Activated CD4-positive, CD25-positive, alpha-beta regulatory T cell treated with anti-CD3 and anti-CD28 coated beads, Interleukin-2, amount 50 U/mL, for 72 hours (primary cell): ENCODE results near the gene FOXO4.

ENCODE experiments used
- DNase-seq: peaks from one replicate; pipeline ENCODE4 v3.0.0; 2021

Gene FOXO4

DNA sequence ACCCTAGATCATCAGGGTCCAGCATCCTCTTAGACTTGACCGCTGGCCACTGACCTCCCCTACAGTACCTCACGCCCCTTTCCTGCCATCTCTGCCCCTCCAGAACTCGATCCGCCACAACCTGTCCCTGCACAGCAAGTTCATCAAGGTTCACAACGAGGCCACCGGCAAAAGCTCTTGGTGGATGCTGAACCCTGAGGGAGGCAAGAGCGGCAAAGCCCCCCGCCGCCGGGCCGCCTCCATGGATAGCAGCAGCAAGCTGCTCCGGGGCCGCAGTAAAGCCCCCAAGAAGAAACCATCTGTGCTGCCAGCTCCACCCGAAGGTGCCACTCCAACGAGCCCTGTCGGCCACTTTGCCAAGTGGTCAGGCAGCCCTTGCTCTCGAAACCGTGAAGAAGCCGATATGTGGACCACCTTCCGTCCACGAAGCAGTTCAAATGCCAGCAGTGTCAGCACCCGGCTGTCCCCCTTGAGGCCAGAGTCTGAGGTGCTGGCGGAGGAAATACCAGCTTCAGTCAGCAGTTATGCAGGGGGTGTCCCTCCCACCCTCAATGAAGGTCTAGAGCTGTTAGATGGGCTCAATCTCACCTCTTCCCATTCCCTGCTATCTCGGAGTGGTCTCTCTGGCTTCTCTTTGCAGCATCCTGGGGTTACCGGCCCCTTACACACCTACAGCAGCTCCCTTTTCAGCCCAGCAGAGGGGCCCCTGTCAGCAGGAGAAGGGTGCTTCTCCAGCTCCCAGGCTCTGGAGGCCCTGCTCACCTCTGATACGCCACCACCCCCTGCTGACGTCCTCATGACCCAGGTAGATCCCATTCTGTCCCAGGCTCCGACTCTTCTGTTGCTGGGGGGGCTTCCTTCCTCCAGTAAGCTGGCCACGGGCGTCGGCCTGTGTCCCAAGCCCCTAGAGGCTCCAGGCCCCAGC is 5.2 kb downstream of the FOXO4 start:
- DNase-seq: no peak

DNA sequence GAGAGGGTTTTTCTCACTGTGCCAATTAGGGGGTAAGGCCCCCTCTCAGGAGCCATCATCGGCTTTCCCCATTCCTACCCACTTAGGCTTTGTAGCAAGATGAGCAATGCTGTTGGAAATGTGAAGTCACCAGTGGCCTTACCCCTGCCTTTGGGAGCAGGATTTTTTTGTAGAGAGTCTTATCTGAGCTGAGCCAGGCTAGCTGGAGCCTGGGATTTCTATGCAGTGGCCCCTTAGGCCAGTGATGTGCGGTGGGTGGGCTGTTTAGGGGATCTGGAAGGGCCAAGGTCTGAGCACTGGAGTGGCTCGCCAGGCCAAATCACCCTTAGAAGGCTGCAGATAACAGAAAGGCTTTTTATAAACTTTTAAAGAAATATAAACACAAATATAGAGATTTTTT is 6.6 kb downstream of the FOXO4 start:
- DNase-seq: no peak

DNA sequence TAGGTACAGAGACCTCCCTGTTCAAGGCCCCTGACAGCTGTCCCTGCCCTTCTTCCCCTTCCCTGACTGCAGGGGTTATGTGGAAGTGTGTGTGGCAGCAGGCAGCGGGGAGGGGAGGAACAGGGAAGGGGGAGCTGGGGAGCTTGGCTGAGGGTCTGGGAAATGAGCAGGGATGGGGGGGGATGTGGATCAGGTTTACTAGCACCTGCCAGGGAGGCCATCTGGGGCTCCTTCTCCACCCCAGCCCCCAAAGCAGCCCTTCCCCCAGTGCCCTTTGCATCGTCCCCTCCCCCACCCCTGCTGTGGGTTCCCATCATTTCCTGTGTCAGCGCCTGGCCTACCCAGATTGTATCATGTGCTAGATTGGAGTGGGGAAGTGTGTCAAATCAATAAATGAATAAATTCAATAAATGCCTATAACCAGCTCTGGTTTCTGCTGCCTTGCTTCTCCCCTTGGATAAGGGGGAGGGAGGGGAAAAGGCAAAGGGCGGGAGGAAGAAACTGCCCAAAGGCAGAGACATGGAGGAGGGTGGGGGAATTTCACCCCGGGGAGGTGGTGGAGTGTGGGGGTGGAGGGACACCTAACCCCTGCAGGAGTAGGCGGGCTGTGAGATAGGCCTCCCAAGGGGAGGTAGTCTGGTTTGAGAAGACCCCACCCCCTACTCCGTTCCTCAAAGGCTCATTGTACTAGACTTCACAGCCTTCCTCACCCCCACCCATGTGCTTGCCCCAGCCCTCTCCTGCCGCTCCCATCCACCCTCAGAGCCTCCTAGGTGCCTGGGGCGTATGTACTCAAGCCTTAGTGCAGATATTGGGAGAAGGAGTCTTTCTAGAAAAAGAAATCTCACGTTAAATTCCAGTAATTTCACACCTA is 7.7 kb downstream of the FOXO4 start:
- peak; percentile 42 for DNase-seq

DNA sequence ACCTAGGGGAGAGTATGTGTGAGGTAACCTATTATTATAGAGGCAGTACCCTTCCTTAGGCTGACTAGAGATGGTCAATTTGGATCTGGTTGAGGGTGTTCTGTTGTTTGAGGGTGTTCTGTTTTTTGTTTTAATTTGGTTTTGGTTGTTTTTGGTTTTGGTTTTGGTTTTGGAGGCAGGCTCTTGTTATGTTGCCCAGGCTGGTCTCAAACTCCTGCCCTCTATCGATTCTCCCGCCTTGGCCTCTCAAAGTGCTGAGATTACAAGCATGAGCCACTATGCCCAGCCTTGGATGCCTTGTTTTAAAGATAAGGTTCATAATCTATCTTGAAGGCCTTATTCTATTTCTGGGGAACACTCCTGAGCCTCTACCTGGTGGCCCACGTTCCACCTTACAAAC is 10.0 kb downstream of the FOXO4 start:
- DNase-seq: no peak

DNA sequence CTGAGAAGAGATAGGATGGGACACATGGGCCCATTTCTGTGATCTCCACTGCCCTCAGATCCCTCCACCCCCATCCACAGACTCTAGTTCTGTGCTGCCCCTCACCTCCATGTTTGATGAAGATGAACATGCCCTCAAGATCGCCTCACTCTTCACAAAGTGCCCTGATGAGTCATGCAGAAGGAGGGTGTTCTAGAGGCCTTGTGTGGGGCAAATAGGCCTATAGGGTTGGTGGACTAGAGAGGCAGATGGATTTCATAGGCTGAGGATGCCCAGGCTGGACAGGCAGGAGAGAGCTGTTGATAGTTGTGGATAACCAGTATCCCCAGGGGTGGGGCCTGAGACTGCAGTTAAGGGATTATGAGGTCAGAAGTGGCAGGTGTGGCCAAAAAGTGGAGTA is 10.8 kb downstream of the FOXO4 start, which contains the start of gene CXorf65:
CXorf65 (minus strand) TSS at position 314 of the 400 bp plus-strand sequence; CDS start at position 130, 184 bp downstream.
- no peak for DNase-seq

DNA sequence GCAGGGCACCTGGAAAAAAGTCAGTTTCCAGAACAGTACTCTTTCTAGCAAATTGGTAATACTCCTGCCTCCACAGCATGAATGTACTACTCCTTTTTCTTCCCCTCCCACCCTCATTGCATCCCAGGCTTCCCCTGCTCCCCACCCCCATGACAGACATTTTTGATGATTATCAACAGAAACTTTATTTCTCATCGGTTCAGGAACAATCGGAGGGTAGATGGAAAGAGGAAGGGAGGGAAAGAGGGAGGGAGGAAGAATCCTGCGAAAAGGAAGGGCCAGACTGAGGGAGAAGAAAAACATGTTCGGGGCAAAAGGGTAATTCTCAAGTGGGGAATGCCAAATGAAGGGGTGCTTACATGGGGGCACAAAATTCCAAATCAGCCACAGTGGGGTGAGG is 11.6 kb downstream of the FOXO4 start:
- no peak for DNase-seq

DNA sequence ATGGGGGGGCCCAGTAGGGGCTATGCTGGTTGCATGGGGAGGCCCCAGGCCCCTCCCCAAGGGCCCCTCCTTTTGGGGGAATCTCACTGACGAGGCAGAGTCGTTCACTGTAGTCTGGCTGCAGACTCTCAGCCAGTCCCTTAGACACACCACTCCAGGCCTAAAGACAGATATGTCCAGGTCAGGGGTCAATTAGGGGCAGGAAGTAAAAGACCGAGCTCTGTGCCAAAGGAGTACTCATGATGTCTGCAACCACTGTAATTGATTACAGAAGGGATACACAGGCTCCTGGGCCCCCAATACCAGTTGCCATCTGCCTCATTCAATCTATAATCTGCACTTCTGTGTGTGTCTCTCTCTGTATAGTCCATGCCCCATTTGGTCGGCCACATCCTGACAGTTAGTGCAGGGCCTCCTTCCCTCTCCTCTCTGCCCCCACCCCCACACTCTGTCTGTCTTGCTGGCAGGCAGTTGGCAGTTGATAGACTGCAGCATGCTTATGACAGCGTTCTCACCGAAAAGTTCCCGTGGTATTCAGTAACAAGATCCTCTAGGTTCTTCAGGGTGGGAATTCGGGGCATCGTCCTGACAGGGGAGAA is 12.2 kb downstream of the FOXO4 start:
- DNase-seq: no peak

DNA sequence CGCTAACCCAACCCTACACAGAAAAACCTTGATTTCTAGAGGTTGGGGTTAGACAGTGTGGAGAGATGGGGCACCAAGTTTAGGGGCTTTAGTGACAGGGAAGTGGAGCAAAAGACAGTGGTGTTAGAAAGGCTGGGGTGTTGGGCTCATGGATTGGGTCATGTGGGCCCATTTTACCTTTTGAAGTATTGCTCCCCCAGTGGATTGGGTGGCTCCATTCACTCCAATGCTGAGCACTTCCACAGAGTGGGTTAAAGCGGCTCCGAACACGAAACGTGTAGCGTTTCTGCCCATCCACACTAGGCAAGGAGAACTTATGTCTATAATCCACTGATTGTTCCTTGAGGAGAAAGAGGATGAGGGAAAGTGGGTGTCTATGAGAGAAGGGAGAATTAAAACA is 13.4 kb downstream of the FOXO4 start:
- no peak for DNase-seq

DNA sequence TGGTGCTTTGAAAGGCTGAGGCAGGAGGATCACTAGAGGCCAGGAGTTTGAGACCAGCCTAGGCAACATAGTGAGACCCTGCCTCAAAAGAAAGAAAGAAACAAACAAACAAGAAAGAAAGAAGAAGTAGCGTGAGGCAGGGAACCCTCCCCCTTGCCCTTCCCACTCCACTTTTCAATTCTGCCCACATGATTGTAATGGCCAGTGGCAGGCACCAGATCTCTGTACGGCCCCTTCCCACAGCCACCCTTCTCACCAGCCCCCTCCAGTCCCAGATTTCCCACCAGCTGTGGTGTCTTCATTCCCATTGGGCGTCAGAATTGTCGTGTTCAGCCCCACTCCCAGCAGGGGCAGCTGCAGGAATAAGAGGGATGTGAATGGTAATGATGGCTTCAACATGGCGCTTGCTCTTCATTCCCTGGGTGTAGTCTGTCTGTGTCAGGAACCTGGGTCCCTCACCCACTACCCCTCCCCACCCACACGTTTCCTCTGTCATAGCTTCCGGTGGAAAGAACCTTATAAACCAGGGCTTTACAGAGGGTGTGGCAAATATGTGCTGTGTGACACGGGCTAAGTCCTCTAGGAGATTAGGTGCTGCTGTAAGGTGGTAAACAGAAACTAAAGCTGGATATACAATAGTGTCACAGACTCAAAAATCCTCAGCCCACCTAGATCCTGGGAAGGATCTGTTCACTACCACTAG is 15.6 kb downstream of the FOXO4 start, which contains the start of gene IL2RG:
IL2RG (minus strand) TSS at position 437 of the 703 bp plus-strand sequence; CDS start at position 399, 38 bp downstream.
- DNase-seq: peak; percentile 61

DNA sequence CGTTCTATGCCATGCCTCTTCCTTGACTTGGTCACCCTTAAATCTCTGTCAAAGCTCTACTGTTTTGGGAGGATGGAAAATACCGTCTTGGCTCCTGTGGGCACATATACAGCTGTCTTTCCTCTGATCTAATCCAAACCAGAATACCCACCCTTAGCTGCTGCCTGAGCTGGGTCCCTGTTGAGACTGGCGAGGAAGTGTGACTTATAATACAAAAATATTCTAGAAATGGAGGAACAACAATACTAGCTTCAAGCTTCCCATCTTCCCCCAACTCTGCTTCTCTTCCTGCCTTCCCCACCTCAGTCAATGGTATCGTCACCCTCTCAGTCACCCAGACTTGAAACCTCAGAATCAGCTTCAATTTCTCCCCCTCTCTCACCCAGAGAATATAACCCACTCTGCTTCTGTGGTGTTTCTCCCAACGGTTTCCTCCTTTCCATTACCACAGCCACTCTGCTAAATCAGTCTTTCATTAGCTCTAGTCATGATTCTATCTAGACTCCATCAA is 16.3 kb downstream of the FOXO4 start:
- DNase-seq: no peak

DNA sequence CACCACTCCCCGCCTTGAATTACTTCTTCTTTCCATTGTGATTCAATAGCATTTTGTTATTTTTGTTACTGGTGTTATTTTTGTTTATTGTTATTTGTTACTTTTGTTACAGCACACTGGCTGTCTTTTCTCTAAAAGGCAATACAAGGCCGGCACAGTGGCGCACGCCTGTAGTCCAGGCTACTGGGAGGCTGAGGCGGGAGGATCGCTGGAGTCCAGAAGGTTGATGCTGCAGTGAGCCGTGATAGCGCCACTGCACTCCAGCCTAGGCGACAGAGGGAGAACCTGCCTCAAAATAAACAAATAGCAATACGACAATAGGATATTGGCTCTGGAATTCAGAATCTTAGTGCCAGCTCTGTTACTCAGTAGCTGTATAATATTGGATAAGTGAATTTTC is 21.7 kb downstream of the FOXO4 start:
- no peak for DNase-seq

DNA sequence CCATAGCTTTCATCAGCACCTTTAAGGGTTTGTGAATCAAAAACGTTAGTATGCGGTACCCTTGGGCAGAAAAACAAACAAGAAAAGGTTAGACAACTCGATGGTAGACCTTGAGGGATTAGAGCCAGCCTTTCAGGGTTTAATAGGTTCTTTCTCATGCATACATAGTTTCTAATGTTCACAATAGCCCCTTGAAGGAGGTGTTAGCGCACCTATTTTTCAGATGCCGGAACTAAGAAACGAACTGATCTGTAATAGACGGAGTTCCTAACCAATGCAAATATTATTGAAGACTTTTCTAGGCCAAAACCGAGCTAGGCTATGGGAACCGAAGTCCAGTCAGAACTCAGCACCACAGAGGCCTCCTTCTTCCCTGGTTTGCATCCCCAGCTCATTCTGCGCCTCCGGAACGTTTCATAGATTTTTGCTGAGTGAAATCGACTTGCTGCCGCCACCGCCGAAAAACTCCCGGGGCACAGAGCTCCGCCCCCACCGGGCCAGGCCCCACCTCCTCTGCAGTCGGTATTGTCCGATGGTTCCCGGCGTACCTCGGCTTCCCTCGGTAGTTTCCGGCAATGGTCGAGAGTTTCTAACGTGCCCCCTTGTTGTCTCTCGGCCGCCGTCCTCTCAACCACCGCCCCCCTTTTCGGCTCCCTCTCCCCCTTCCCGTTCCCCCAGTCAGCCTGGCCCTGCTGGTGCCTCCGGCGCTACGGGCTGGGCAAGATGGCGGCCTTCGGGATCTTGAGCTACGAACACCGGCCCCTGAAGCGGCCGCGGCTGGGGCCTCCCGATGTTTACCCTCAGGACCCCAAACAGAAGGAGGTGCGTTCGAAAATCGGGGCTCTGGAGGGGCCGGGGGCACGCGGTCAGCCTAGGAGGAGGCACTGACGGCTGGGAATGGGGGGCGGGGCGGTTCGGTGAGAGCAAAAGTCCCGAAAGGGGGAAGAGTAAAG is 22.7 kb downstream of the FOXO4 start, which contains the start of gene MED12:
MED12 (plus strand) TSS at position 565 of the 953 bp plus-strand sequence; CDS start at position 724, 159 bp downstream.
- DNase-seq: peak; percentile 85

DNA sequence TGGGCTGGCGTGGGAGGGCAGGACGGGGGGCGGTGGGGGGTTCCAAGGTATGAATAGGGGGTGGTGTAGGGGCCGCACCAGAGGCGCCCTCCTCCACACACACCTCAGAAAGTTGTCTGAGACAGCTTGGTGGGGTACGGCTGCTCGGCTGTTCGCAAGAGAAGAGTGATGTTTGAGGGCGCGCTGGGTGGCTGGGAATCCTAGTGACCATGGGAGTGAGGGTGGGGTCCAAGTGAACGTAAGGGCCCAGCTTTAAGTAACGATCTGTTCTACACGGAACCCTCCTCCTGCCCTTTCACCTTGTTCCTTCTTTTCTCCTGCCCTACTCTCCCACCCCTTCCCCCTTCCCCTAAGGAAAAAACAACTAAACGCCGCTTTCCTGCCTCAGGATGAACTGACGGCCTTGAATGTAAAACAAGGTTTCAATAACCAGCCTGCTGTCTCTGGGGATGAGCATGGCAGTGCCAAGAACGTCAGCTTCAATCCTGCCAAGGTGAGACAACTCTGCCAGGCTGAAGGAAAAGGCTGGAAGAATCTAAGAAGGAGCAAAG is 23.4 kb downstream of the FOXO4 start:
- DNase-seq: no peak

DNA sequence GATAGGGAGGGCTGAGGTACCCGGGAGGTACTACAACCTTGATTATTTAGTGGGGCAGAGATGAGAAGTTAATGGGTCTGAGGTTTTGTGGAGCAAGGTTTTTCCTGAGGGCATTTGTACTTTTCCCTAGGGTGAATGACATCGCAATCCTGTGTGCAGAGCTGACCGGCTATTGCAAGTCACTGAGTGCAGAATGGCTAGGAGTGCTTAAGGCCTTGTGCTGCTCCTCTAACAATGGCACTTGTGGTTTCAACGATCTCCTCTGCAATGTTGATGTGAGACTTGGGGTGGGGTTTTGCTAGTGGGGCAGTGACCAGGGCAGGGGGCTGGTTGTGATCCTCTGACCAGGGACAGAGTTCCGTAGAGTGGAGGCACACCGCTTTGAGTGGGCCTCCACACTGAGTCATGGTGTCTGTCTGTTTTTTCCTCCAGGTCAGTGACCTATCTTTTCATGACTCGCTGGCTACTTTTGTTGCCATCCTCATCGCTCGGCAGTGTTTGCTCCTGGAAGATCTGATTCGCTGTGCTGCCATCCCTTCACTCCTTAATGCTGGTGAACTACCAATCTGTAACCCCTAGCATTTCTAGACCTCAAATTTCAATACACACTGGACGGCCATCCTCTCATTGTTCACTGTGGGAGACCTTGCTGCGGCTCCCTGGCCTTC is 32.6 kb downstream of the FOXO4 start:
- DNase-seq: no peak

DNA sequence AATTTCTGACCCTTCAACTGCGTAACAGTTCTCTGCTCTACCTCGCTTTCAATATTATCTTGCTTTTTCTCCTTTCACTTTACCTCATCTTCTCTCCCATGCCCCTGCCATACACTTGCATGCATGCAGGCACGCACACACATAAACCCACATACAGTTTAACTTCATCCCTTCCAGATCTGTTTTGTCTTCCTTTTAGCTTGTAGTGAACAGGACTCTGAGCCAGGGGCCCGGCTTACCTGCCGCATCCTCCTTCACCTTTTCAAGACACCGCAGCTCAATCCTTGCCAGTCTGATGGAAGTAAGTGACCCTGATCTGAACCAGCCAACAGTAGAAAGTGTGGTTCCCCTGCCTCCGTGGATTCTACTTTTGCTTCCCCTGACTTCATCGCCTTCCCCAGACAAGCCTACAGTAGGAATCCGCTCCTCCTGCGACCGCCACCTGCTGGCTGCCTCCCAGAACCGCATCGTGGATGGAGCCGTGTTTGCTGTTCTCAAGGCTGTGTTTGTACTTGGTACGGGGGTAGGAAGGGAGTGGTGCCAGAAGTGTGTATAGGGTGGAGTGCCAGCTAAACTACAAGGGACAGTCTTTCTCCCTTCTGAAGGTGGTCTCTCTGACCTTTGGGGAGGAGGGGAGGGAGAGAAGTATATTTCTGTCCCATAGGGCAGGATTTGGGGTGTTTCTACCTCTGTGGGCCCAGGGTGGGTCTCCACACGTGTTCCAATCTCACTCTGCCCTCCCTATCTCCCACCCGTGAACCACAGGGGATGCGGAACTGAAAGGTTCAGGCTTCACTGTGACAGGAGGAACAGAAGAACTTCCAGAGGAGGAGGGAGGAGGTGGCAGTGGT is 33.5 kb downstream of the FOXO4 start:
- peak; percentile 75 for DNase-seq

DNA sequence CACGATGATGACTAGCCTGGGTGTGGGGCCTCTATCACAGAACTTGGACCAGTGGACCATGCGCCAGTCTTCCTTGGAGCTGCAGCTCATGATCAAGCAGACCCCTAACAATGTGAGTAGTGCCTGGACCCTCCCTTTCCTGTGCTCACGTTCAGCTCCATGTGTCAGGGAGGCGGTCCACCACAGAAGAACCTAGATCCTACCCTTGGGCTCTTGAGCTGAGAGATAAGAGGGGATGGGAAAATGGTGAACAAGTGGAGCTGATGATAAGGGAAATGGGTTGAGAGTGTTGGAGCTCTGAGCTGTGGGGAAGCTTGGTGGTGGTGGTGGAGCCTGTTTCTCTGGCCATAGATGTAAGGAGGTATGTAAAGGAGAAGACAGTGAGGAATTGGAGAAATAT is 35.9 kb downstream of the FOXO4 start:
- no peak for DNase-seq

DNA sequence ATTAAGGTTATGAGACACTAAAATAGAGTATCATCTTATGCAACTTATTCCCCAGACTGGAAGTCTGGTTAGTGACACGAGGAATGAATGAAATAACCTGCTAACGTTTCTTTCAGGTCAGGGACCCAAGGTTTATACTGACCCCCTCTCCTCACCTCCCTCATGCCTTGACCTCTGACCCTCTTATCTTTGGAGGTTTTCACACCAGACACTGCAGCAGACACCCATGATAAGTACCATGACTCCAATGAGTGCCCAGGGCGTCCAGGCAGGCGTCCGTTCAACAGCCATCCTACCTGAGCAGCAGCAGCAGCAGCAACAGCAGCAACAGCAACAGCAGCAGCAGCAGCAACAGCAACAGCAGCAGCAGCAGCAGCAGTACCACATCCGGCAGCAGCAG is 44.8 kb downstream of the FOXO4 start:
- DNase-seq: no peak

DNA sequence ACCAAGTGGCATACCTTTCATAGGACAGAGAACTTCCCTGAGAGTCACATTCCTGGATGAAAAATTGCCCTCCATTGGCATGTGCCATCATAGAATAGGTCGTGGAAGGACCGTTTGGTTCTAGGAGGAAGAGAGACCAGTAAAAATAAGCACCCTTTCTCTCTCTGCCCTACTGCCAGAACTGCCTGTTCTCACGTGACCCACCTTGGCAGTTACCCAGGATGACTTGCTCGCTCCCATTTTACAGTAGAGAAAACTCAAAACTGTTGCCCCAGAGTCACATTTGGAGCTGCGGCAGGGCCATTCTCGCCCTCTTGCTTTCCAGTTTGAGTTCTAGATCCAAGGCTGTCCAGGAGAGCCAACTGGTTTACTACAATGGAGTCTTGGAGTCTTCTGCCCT is 47.9 kb downstream of the FOXO4 start:
- DNase-seq: no peak

DNA sequence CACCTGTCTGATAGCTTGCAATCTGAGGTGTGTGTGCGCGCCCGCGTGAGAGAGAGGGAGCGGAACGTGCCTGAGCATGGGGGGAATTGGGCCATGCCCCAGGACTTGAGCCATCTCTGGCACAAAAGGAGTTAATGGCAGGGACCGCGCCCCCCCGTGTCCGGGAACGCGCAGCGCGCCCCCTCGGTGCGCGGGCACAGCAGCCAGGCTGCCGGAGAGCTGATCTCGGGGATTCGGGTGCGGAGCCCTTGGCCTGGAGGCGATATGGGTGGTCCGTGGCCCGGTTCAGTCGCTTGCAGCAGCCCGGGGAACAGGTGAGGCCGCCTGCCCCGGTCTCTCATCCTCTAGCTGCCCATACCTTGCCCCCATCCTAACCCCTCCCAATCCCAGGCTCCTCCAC is 49.0 kb downstream of the FOXO4 start, which contains the start of gene NLGN3:
NLGN3 (plus strand) TSS at position 191 of the 400 bp plus-strand sequence. CDS start 2,909 bp downstream, outside the sequence.
- no peak for DNase-seq
